K562 (cell line): ENCODE measurements around the gene HES6. TPM values are rescaled to one million over a fixed set of nuclear protein-coding genes. Genes with fewer than 3 reads are reported as not detected.

ENCODE experiments used
- ATAC-seq: fragments of 200-7000 bp; cut with Tn5 transposase; 3 replicates; pipeline ENCODE4 v1.9.1; 2020; ENCODE audit warnings: moderate library complexity
- BruUV-seq: library from RNA; stranded (reverse); fragments of 400-500 nt; replicated peaks from 2 replicates; lab custom pipeline; 2021; lab: Mats Ljungman, UMichigan
- CTCF ChIA-PET: fragments of 300-600 bp; formaldehyde crosslinking; extraction: SDS; loops from one replicate; lab custom pipeline; 2021; ENCODE audit warnings: low intra/inter-chr PET ratio; lab: Yijun Ruan, JAX
- POLR2A ChIA-PET: fragments of 300-600, 350-650 bp; sonication (Branson Sonifier 250); formaldehyde crosslinking; extraction: SDS; loops from one replicate; lab custom pipeline; 2021; ENCODE audit warnings: antibody characterized with exemption, inconsistent platforms; lab: Yijun Ruan, JAX
- DNase-seq, 4 experiments: peaks; one replicate each; pipeline versions ENCODE4 v3.0.0 to v3.0.0-alpha.2; 2011 to 2018; ENCODE audit warnings: low spot score in 3 of 4, mixed read lengths in 3 of 4; ENCODE audit errors: extremely low read depth in 1 of 4
- FAIRE-seq: peaks from 2 replicates; lab custom pipeline; 2011; peaks lifted over from hg19 to GRCh38; lab: Jason Lieb, UNC
- H2AFZ ChIP-seq: 2 replicates; pipeline ENCODE4 v1.6.0; 2011; ENCODE audit warnings: low read depth, low read length, control low read depth, inconsistent platforms
- H3K27ac ChIP-seq: fragments of 200-600 bp; 3 replicates; pipeline ENCODE4 v1.8.0; 2011; ENCODE audit warnings: low read depth, mild to moderate bottlenecking, control low read depth, inconsistent platforms, low read length, moderate library complexity, mixed read lengths; ENCODE audit errors: extremely low read depth
- H3K27me3 ChIP-seq, 2 experiments: fragments of 300-600 bp in 1 of 2; 2 replicates in 1 of 2; 3 replicates in 1 of 2; pipeline versions ENCODE4 v1.6.0 to v1.8.0; 2011; ENCODE audit warnings: inconsistent platforms in 2 of 2, low read length in 2 of 2, mild to moderate bottlenecking in 1 of 2, mixed read lengths in 1 of 2, moderate library complexity in 1 of 2; ENCODE audit not compliant: control insufficient read depth in 2 of 2, insufficient read depth in 2 of 2
- H3K36me3 ChIP-seq: fragments of 300-600 bp; 3 replicates; pipeline ENCODE4 v1.8.0; 2011; ENCODE audit warnings: mild to moderate bottlenecking, low read length, inconsistent platforms; ENCODE audit not compliant: control insufficient read depth, insufficient read depth
- H3K4me1 ChIP-seq, 2 experiments: fragments of 200-600 bp in 1 of 2; replicated peaks in 1 of 2; 2 replicates in 1 of 2; 3 replicates in 1 of 2; pipeline versions ENCODE4 v1.5.1 to v1.8.0; 2011; ENCODE audit warnings: inconsistent platforms in 2 of 2, low read length in 2 of 2, mild to moderate bottlenecking in 1 of 2, mixed read lengths in 1 of 2, moderate library complexity in 1 of 2; ENCODE audit not compliant: control insufficient read depth in 2 of 2, insufficient read depth in 2 of 2
- H3K4me2 ChIP-seq: 2 replicates; pipeline ENCODE4 v1.6.1; 2011; ENCODE audit warnings: low read length, control low read depth, inconsistent platforms, mixed read lengths; ENCODE audit not compliant: insufficient read depth
- H3K4me3 ChIP-seq: fragments of 200-600 bp; sonication (generic), shearing (Covaris generic); 2 replicates; pipeline ENCODE4 v1.5.1; 2016; ENCODE audit warnings: control low read depth, inconsistent platforms
- H3K79me2 ChIP-seq: fragments of 200-600 bp; 3 replicates; pipeline ENCODE4 v1.8.0; 2011; ENCODE audit warnings: low read length, inconsistent platforms; ENCODE audit not compliant: control insufficient read depth, insufficient read depth
- H3K9ac ChIP-seq, 2 experiments: 2 replicates each; pipeline versions ENCODE4 v1.6.0 to v1.6.1; 2011; ENCODE audit warnings: low read depth in 2 of 2, low read length in 2 of 2, control low read depth in 1 of 2, inconsistent platforms in 1 of 2, mild to moderate bottlenecking in 1 of 2, mixed read lengths in 1 of 2; ENCODE audit not compliant: insufficient read depth in 1 of 2
- H3K9me1 ChIP-seq: one replicate; pipeline ENCODE4 v1.6.0; 2011; ENCODE audit warnings: inconsistent platforms, mild to moderate bottlenecking, low read length, moderate library complexity; ENCODE audit not compliant: control insufficient read depth, insufficient read depth
- H3K9me3 ChIP-seq: replicated peaks from 2 replicates; pipeline ENCODE4 v1.5.1; 2011; ENCODE audit warnings: low read depth, low read length, inconsistent platforms; ENCODE audit not compliant: control insufficient read depth, insufficient read depth
- H4K20me1 ChIP-seq: replicated peaks from 2 replicates; pipeline ENCODE4 v1.6.1; 2011; ENCODE audit warnings: low read length, inconsistent platforms, mixed read lengths; ENCODE audit not compliant: control insufficient read depth, insufficient read depth
- BRCA1 ChIP-seq, 2 experiments: fragments of 450-650 bp in 1 of 2; sonication (generic) in 1 of 2; formaldehyde crosslinking in 1 of 2; IDR thresholded peaks; 2 replicates each; pipeline versions ENCODE4 v1.5.0 to v1.6.1; 2017 to 2020; ENCODE audit warnings: mild to moderate bottlenecking in 1 of 2, missing genetic modification reagents in 1 of 2
- GTF3C2 ChIP-seq: IDR thresholded peaks from 3 replicates; pipeline ENCODE4 v1.6.1; 2011; ENCODE audit warnings: borderline replicate concordance, mild to moderate bottlenecking, moderate library complexity; ENCODE audit not compliant: insufficient read length; ENCODE audit errors: extremely low read depth
- SRF ChIP-seq, 2 experiments: fragments of 250-450, 450-650 bp in 1 of 2; sonication (Bioruptor Pico) in 1 of 2; sonication (generic) in 1 of 2; formaldehyde crosslinking; IDR thresholded peaks; 2 replicates each; pipeline versions ENCODE4 v1.5.0 to v1.5.1; 2020 to 2022; ENCODE audit warnings: mild to moderate bottlenecking in 1 of 2, missing genetic modification reagents in 1 of 2
- ZFPM2 ChIP-seq: fragments of 250-450 bp; sonication (Bioruptor Pico); IDR thresholded peaks from 2 replicates; pipeline ENCODE4 v1.5.1; 2022; ENCODE audit warnings: mild to moderate bottlenecking
- WGBS: fragments of 100-300 bp; shearing (Covaris generic); methylation state at CpG from one replicate; pipeline ENCODE4 v1.1.6; 2016; ENCODE audit warnings: low coverage, mixed read lengths; ENCODE audit not compliant: insufficient coverage; ENCODE audit errors: missing lambda C conversion rate; 5-methylcytosine and 5-hydroxymethylcytosine counted together
- in situ Hi-C: fragments of 300-500 bp; cut with MboI; formaldehyde crosslinking; loops from 4 replicates; pipeline ENCODE4 v1.15.0; 2018; ENCODE audit warnings: inconsistent platforms, mixed read lengths
- intact Hi-C: fragments of 100-400 bp; cut with micrococcal nuclease; formaldehyde crosslinking; loops from 2 replicates; pipeline ENCODE4 v1.14.2; 2022
- polyA plus RNA-seq, 8 experiments: library from polyadenylated mRNA; depleted of rRNA in 4 of 8; stranded (reverse) in 5 of 8; unstranded in 3 of 8; fragments of >200 nt; fragmentation: Nextera tagmentation in 2 of 8; fragmentation: Illumina TruSeq in 1 of 8; extraction: Ambion mirVana in 2 of 8; extraction: Trizol in 1 of 8; gene quantifications; 2 replicates each; pipeline versions ENCODE4 v1.2.1 to v1.2.3, GENCODE V29; 2011 to 2014; ENCODE audit warnings: inconsistent platforms in 1 of 8, missing spikeins in 1 of 8
- total RNA-seq, 7 experiments: library from RNA; depleted of rRNA in 6 of 7; stranded (reverse); fragments of >200 nt in 6 of 7; fragmentation: Illumina TruSeq in 2 of 7; extraction: Trizol in 2 of 7; gene quantifications; 2 replicates each; pipeline versions ENCODE4 v1.2.1 to v1.2.3, GENCODE V29; 2011 to 2021; ENCODE audit warnings: low replicate concordance in 1 of 7

Gene HES6
- total and polyA plus RNA-seq, 9 of the 15 experiments (the other 6 are each of a cell fraction or from before 2014, with no cell fraction given) = 6.2 to 133 (median 29.2) TPM

DNA sequence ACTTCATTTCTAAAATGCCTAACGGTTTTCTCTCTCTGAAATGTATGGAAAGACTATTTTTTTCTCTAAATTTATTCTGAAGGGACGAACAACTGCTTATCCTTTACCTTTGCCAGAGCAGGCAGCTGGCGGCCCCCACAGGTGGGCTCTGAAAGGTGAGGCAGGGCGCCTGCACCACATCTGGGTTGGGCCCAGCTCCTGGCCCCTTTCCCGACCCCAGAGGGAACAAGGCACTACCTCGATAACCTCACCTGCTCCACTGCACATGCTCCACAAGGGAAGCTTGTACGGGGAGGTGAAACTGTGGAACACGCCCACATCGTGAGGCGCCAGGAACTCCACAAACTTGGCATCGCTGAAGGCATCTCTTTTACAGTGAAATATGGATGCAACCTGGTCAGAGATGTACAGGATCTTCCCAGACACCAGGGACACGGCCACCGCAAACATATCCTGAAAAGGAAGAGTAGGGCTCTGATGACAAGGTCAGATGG lies 31.3 kb upstream of the HES6 start (continued):
- TF ChIP-seq SRF (CRISPR knock-in tag; IDR thresholded peaks at IDR 0.05) (no peak), BRCA1 (IDR thresholded peaks at IDR 0.05) (no peak), BRCA1 (CRISPR knock-in tag; IDR thresholded peaks at IDR 0.05) (no peak), GTF3C2 (no peak)

DNA sequence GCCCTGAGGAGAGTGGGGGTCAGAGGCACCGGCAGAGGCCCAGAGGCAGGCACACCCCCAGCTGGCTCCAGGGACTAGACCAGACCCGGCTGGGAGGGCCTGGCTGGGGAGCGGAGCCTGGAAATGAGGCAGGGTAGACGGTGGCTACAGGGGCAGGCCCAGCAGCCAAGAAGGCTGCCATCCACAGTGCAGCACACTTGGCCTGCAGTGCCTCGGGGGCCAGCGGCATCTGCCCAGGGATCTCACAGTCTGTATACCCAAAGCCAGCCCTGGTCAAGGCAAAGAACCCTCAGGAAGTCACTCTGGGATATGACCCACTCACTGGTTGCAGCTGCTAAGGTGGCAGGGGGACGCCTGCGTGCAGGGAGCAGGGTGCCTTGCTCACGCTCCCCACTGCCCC lies 30.8 kb upstream of the HES6 start:
- POLR2A ChIA-PET = interaction anchor here (0.6 to 1.1 kb wide), 2 partner anchors 9 to 15 kb away, joined by 3 to 4 read pairs; no protein-coding TSS in a partner anchor
- H3K79me2 ChIP-seq = no peaks in the 10 kb centered on the region
- H3K4me3 ChIP-seq = no peak overlapping the region
- no TSS peak for BruUV-seq
- TF ChIP-seq ZFPM2 = no peak
- peaks cover 43% of the 10 kb centered on the region; the same call in 1 of the 3 replicates for H3K36me3 ChIP-seq
- ATAC-seq (no peak), FAIRE-seq (no peak), DNase-seq (no peak)
- 94% methylated on average over 6 of the region's 9 CpGs for WGBS
- in situ Hi-C loops = loop anchor here (25.0 kb wide), 1 partner anchor 408 kb away; the partner anchor contains the start of gene RAMP1
- no peaks in the 10 kb centered on the region for H3K9me3 ChIP-seq
- intact Hi-C loops = no loop called here
- H4K20me1 ChIP-seq = no peaks in the 10 kb centered on the region
- H3K9me1 ChIP-seq = no peaks in the 10 kb centered on the region
- CTCF ChIA-PET = no interaction called here
- no peak overlapping the region for H3K4me2 ChIP-seq
- no peak overlapping the region for H3K9ac ChIP-seq
- no peaks in the 10 kb centered on the region for H3K27me3 ChIP-seq
- H3K4me1 ChIP-seq = no peaks in the 10 kb centered on the region; a peak in 1 of 5 replicates
- no peak overlapping the region for H3K27ac ChIP-seq
- no peak overlapping the region for H2AFZ ChIP-seq
